ENCODE measurements around the gene ZBTB40. TPM values are rescaled to one million over a fixed set of nuclear protein-coding genes. Genes with fewer than 3 reads are reported as not detected.

The ZBTB40 gene
- total and polyA plus RNA-seq, 2 of the 13 experiments (the other 11 are each of a cell fraction or from before 2014, with no cell fraction given) = 8.8 to 16.5 TPM

DNA sequence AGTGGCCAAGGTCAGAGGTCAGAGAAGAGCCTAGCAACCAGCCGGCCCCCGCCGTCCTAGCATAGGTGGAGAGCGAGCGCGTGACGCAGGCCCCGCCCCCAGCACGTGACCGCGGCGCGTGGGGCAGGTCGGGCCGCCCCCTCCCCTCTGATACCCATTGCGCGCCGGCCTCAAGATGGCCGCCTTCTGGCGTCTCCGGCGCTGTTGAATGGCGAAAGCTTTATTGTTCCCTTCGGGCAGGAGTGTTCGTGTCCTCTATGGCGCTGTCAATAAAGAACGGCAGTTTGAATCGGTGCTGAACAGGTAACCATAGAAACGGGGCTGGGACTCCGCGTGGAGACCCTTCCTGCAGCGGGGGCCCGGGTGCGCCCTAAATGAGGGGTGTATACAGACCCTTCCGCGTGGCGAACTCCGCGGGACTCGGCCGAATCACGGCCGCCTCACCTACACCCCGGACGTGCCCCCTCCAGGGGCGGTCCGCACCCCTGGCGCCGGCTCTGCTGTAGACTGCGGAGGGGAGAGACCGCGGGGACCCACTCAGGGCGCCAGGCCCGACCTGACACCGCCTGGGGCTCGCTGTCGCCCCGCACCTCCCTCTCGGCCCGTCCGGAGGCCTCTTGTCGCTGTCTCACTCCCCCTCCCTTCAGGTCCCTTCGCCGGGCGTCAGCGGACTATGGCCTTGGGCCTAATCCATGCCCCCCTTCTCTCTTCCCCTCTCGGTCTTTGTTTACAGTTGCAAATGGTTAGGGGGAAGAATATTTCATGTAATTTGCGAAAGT is at the start of gene ZBTB40 (continued):
- TF ChIP-seq, protein P1, sequence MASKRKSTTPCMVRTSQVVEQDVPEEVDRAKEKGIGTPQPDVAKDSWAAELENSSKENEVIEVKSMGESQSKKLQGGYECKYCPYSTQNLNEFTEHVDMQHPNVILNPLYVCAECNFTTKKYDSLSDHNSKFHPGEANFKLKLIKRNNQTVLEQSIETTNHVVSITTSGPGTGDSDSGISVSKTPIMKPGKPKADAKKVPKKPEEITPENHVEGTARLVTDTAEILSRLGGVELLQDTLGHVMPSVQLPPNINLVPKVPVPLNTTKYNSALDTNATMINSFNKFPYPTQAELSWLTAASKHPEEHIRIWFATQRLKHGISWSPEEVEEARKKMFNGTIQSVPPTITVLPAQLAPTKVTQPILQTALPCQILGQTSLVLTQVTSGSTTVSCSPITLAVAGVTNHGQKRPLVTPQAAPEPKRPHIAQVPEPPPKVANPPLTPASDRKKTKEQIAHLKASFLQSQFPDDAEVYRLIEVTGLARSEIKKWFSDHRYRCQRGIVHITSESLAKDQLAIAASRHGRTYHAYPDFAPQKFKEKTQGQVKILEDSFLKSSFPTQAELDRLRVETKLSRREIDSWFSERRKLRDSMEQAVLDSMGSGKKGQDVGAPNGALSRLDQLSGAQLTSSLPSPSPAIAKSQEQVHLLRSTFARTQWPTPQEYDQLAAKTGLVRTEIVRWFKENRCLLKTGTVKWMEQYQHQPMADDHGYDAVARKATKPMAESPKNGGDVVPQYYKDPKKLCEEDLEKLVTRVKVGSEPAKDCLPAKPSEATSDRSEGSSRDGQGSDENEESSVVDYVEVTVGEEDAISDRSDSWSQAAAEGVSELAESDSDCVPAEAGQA (IDR thresholded peaks at IDR 0.05; ENCODE audit: low read depth) = peak; percentile 99
- TF ChIP-seq, protein P1 (CRISPR knock-in tag; IDR thresholded peaks at IDR 0.05; ENCODE audit: borderline replicate concordance) = no peak
- TF ChIP-seq NFE2L2 (IDR thresholded peaks at IDR 0.05; ENCODE audit: low read length) (no peak), HES4 (CRISPR knock-in tag; IDR thresholded peaks at IDR 0.05; ENCODE audit: borderline replicate concordance) (no peak), HNF4G (IDR thresholded peaks at IDR 0.05; ENCODE audit: borderline replicate concordance, low read depth, low read length) (peak; percentile 43; the same call in 1 of the 2 replicates), HNF4G (CRISPR knock-in tag; IDR thresholded peaks at IDR 0.05; ENCODE audit: borderline replicate concordance, low read depth) (peak; percentile 29; the same call in 1 of the 2 replicates), EEA1 (CRISPR knock-in tag; IDR thresholded peaks at IDR 0.05; ENCODE audit: borderline replicate concordance) (no peak), RFX1 (IDR thresholded peaks at IDR 0.05) (peak; percentile 75), ZNF629 (CRISPR knock-in tag; conservative IDR thresholded peaks at IDR 0.05) (no peak), KLF11 (CRISPR knock-in tag; IDR thresholded peaks at IDR 0.05) (no peak; the same call in 1 of the 2 replicates), NR2F2 (IDR thresholded peaks at IDR 0.05; ENCODE audit: borderline replicate concordance, low read depth) (peak; percentile 65; the same call in 1 of the 2 replicates), ZNF30 (CRISPR knock-in tag; IDR thresholded peaks at IDR 0.05) (no peak), JUN (CRISPR knock-in tag; IDR thresholded peaks at IDR 0.05) (peak; percentile 60), ZFP36L1 (CRISPR knock-in tag; IDR thresholded peaks at IDR 0.05) (no peak), NFRKB (IDR thresholded peaks at IDR 0.05) (peak; percentile 78; the same call in 1 of the 2 replicates), ZNF558 (CRISPR knock-in tag; IDR thresholded peaks at IDR 0.05; ENCODE audit: borderline replicate concordance) (peak; percentile 66; the same call in 1 of the 2 replicates)
- TF ChIP-seq, protein P2, sequence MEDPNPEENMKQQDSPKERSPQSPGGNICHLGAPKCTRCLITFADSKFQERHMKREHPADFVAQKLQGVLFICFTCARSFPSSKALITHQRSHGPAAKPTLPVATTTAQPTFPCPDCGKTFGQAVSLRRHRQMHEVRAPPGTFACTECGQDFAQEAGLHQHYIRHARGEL (CRISPR knock-in tag; IDR thresholded peaks at IDR 0.05) = no peak
- TF ChIP-seq, protein P3, sequence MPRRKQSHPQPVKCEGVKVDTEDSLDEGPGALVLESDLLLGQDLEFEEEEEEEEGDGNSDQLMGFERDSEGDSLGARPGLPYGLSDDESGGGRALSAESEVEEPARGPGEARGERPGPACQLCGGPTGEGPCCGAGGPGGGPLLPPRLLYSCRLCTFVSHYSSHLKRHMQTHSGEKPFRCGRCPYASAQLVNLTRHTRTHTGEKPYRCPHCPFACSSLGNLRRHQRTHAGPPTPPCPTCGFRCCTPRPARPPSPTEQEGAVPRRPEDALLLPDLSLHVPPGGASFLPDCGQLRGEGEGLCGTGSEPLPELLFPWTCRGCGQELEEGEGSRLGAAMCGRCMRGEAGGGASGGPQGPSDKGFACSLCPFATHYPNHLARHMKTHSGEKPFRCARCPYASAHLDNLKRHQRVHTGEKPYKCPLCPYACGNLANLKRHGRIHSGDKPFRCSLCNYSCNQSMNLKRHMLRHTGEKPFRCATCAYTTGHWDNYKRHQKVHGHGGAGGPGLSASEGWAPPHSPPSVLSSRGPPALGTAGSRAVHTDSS (CRISPR knock-in tag; conservative IDR thresholded peaks at IDR 0.05) = no peak

Measured in HepG2 (cell line).